Measurements from ENCODE around the gene GABRA5.

The GABRA5 gene

DNA sequence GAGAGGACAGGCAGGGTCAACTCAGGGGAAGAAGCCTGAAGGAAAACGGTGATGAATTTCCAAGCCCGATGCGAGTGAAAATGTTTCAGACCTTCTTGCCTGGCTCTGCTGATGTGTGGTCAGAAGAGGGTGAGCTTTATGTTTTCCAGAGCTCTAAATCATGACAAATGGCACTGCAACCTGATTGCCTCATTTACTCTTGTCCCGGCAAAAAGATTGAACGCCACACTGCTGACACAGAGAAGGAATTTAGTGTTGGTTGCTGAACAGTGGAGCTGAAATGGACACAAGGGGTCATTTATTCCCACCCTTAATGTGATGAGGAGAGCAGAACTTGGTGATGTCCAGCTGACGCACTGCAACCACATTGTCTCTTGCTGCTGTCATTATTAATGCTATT is 68.0 kb downstream of the GABRA5 start:
- DNase-seq: no peak

DNA sequence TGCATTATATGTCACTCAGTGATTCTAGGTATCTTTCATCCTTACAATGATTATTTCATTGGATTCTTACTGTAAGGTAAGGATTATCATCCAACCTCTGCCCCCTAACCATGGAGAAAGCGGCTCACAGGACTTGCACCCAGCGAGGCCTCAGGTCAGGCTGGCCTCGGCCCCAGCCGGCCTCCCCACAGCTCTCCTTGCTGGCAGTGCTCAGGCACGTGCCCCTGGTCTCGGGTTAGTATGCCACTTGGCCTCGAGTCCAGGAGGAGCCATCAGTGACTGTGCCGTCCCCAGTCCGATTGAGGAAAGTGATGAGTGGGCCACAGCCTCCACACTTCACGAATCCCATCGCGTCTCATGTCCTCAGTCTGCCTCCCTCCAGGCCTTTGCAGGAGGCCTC is 68.5 kb downstream of the GABRA5 start:
- no peak for DNase-seq

DNA sequence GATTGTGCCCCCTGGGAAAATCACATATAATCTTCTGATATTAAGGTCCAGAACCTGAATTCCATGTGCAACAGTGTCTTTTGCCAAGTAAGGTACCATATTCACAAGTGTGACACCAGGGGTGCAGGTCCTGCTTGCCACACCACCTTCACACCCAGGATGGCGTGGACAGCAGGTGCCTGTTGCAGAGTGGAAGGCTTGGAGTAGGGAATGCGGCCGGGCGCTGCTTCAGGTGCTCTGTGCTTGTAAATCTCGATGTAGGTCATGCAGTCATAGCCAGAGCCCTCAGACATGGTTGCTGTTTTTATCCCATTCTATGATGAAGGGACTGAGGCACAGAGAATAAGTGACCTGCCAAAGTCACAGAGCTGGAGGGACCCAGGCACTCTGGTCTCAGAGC is 69.6 kb downstream of the GABRA5 start:
- no peak for DNase-seq

DNA sequence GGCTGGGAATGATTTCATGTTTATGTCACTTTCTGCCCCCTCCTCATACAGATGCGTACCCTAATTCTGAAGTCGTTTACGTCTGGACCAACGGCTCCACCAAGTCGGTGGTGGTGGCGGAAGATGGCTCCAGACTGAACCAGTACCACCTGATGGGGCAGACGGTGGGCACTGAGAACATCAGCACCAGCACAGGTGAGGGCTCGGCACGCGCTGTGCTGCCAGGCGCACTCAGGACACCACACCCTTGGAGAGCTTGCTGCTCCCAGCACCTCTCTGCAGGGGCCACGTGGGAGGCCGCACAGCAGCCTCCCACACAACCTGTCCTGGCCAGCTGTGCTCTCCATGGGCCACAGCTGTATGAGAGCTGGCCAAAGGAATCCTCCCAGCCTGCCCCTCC is 70.3 kb downstream of the GABRA5 start:
- no peak for DNase-seq

DNA sequence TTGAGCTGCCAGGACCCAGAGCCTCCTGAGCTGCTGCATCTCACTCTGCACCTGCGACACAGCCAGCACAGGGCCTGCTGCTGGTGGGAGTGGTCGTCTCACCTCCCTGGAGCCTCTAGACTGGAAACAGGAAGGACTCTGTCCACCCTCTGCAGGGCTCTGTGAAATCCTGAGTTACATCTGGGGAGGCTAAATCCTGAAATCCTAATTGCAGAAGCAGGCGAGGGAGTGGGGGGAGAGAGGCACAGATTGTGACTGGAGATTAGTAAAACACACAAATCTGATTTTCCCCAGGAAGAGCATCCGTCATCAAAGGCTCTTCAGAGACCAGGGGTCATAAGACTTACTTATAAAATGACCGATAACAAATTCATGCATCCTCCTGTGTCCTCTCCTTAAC is 72.5 kb downstream of the GABRA5 start:
- no peak for DNase-seq

DNA sequence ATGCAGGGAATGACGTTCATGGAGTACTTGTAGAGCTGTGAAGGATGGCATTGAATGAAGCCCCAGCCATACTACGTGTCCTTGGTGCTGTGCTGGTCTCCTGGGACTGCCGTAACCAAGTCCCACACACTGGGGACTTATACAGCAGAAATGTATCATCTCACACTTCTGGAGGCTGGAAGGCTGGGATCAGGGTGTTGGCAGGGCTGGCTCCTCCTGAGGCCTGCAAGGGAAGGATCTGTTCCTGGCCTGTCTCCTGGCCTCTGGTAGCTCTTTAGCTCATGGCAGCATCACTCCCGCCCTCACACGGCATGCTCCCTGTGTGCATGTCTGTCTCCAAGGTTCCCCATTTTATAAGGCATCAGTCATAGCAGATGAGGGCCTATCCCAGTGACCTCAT is 74.6 kb downstream of the GABRA5 start:
- no peak for DNase-seq

DNA sequence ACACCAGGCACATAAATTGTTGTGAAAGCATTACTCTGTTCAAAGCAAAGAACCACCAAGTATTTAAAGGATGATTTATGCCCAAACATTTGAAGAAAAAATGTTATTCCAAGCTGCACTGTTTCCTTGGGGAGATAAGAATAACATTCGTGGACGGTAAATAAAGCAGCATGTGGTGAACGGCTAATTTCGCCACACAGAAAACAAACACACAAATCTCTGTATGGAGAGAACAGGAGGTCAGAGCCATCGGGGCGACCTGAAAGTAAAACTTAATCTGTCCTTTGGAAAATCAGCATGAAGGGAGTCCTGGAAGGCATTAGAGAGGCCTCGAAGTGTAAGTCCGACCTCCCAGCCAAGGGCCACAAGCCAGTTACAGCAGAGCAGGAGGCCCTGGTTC is 77.0 kb downstream of the GABRA5 start:
- DNase-seq: no peak

DNA sequence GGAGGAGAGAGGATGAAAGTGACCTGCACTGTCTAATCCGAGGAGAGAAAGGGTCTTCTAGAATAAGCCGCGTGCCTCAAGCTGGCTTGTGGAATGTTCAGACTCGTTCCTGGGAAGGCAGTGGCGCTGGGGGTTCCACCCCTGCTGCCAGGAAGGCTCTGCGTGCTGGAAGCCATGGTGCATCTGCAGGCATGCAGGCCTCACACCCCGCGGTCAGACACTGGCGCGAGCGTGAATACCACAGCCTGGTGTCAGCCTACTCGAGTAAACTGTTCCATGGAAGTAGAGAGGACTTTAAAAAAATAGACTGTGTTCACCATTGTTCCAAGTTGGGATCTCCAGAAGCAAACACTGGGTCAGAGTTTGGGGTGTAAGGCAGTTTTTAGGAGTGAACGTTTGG is 78.2 kb downstream of the GABRA5 start:
- no peak for DNase-seq

DNA sequence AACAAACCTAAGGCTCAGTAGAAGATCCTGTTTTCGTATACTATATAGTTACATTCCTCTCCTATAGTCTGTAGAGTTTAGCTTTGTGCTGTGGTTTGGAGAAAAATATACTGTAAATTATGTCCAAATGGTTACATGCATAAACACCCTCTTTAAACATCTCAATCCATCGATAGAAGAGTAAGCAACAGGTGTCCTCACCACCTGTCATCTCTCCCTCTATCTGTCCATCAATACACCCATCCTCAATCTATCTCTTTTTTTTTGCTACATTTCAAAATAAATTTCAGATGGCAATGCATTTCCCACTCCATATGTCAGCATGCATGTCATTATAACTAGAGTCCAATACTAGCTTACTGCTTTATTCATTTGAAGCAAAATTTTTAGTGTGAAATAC is 83.1 kb downstream of the GABRA5 start:
- no peak for DNase-seq

DNA sequence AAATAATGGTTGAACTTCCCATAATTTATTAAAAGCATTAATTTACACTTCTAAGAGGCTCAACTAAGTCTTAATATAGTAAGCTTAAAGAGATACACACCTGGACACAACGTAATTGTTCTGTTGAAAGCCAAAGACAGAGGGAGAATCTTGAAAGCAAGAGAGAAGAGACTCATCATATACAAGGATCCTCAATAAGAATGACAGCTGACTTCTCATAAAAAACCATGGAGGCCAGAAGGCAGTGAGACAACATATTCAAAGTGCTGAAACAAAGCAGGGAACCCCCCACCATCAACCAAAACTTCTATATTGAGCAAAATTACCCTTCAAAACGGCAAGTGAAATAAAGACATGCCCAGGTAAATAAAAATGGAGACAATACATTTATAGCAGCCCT is 87.5 kb downstream of the GABRA5 start:
- DNase-seq: no peak

DNA sequence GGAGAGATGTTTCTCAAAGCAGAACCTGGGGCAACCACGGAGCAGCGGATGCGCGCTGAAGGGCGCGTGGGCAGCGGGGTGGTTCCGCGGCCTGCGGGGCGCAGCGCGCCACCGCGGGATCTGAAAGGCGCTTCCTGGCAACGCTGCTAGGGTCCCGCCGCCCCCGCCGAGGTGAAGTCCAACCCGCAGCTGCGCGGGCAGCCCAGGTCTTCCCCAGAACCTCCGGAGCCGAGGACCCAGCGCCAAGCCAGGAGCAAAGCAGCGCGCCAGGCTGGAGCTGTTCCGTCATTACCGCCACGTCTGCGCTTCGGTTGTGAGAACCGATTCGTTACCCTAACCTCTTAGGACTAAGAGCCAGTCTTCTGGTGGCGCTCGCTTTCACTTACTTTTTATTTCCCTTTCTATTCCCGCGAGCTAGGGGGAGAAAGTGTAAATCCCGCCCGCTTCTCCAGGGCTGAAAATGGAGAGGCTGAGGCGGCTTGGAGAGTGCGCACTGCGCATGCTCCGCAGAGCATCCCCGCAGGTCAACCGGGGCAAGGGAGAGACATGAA is 100.9 kb downstream of the GABRA5 start:
- DNase-seq: no peak

DNA sequence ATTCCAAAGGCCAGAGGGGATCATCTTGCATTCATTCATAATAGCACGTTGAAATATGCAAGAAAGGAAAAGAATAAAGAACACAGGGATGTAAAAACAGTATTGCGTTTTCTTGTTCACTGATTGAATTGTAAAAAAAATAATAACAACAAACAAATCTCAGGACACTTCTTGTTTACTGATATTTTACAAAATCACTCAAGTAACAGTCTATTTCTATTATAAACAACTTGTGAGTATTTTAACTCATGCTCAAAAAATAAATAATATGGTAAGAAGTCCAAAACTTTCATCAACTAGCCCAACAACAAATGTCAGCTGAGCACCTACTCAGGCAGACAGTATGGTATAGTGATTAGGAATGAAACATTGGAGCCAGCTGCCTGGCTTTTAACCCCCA is 101.9 kb downstream of the GABRA5 start:
- no peak for DNase-seq

DNA sequence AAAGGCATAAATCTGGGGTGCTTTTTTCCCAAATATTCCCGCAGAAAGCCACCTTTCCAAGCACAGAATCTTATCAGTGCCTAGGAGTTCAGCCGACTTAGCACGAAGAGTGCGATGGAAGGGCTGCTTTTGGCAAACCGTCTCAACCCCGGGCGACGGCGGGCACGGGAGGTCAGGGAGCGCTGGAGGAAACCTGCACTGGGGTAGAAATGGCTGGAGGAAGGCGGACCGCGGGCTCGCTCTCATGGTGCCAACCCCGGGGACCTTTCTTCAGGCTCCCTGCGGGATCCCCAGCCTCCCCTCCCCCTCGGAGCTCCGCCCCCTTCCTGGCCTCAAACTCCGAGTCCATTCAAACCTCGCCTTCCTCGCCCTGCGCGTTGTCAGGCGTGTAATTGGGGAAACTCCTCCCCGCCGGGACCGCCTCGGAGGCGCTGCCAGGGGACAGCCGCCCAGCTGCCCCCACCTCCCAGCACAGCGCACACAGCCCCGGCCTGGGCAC is 103.9 kb downstream of the GABRA5 start, which contains the start of gene GABRG3:
Gene GABRG3 (plus strand): TSS at position 470 of the 499 bp plus-strand sequence.
- no peak for DNase-seq

DNA sequence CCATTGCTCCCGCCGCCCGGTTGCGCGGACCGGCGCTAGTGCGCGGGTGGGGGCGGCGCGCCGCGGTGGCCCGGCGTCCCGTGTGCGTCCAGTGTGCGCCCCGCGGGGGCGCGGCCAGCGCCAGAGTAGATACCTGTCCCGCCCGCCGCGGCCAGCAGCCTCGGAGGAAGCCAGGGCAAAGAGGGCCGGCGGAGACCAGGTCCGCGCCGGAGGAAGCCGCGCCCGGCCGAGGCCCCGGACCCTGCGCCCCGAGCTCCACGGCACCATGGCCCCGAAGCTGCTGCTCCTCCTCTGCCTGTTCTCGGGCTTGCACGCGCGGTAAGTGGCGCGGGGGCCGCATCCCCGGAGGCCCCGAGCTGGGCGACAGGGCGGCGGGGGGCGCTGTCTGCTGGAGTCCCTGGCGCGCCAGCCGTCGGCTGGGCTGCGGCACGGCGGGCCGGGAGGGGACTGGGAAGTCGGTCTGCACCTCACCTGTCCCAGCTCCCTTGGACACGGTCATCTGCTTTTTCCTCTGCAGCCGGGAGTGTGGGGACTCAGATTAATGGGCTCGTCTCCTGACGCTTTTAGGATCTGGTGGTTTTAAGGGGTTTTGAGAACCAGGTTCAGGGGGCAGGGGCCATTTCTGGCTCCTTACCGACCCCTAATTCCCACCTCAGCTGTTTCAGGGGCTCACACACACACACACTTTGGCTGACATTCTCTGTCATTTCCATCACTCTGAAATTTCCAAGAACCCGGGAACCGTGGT is 104.6 kb downstream of the GABRA5 start:
- no peak for DNase-seq

DNA sequence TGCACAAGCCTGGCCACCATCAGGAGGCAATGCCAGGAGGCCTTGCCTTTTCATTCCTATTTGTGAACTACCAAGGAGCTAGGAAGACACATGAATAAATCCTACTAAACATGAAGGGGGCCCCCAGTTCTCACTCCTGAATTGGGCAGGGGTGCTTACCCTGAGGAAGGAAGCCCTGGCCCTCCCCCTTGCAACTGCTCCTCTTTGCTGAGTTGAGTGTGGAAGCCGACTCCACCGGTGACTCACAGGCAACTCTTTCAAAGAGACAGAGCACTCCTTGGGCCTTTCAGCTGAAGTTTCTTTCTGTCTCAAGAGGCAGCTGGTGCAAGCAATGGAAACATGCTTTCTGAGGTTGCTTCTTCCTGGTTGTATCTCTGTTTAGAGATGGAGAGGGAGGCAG is 105.8 kb downstream of the GABRA5 start:
- no peak for DNase-seq

DNA sequence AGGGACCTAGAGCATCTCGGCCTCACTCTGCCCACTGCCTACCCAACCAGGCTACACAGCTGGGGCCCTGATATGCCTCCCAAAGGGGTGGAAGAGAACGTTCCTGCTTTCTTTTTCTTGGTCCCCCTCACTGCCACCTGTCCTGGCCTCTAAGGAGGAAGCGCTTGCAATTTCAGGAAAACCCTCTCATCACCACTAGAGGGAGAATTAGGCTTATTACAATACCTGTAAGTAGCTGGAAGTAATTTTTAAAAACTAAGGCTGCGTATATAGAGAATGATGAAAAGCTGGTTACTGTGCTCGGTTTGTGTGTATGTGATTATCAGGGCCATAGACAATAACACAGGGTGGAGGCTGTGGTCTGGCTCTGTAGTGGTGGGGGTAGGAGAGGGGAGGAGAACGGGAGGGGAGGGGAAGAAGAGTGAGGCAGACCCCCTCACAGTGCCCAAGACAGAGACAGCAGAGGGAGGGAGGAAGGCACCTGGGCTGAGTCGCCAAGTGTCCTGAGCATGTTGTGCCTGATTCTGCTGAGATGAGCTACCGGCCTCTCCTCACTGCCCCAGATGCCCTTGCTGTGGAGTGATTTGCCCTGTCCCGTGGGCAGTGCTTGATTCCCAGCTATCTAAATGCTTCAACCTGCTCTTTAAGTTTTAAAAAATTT is 107.4 kb downstream of the GABRA5 start:
- DNase-seq: no peak

DNA sequence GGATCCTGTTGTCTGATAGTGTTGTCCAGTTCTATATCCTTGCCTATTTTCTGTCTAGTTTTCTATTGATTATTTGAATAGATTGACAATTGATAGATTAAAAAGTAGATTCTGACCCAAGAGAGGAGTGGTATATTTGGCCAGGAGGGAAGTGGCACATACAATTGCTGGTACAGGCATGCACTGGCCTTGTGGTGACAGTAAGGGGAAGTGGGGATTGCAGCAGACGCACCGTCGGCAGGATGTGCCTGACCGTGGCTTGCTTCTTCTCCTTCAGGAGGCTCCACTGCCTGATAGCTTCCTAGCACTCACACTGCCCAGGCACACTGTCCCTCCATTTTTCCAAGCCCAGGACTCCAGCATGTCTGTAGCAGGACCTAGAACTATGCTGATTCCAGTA is 114.6 kb downstream of the GABRA5 start:
- DNase-seq: no peak

DNA sequence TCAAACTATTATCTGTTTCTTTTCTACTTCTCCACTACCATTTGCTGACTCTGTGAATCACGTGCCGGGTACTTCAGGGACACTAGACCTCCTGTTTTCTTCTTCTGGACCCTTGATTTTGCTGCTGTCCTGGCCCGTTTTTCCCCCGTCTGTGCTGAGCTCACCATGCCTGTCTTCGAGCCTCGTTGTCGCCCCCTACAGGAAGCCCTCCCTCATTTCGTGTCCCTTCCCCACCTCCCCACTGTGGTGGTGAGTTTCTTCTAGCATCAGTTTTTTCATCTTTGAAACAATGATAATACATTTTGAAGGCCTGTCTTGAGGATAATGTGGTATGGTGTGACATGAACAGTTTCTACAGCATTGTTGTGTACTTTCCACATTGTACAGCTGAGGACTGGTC is 117.0 kb downstream of the GABRA5 start:
- no peak for DNase-seq

DNA sequence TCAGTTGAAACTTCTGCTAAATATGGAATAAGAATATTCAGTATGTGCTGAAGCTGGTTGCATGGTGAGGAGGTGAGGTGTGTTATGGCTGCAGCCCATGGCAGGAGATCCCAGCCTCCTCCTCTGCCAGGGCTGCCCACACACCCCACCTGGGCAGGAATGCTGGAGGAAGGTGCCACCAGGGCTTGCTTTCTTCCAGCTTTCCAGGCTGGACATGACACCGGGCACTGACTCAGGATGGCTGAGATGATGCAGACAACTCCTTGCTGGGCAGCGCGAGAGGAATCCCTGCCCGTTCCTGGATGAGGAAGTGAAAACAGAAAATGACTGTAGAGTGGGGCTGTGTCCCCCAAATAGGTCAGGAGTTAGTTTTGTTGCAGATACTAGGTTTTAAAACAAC is 118.2 kb downstream of the GABRA5 start:
- DNase-seq: no peak

DNA sequence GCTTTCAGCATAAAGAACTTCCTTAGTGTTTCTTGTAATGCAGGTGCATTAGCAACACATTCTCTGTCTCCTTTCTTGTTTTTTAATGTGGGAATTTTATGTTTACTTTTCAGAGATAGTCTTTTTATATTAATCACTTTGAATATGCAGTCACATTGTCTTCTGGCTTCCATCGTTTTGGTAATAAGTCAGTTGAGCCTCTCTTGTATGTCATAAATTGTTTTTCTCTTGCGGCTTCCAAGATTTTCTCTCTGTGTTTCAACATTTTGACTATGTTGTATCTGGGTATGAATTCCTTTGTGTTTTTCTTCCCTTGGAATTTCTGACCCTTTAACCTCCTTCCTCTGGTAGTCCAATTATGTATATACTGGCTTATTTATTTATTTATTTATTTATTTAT is 129.4 kb downstream of the GABRA5 start:
- no peak for DNase-seq
